ENCODE results near the gene DNER. TPM values are rescaled to one million over a fixed set of nuclear protein-coding genes. Genes with fewer than 3 reads are reported as not detected.

The DNER gene
- total RNA-seq, 2 experiments from 2014 or later, result not detected

DNA sequence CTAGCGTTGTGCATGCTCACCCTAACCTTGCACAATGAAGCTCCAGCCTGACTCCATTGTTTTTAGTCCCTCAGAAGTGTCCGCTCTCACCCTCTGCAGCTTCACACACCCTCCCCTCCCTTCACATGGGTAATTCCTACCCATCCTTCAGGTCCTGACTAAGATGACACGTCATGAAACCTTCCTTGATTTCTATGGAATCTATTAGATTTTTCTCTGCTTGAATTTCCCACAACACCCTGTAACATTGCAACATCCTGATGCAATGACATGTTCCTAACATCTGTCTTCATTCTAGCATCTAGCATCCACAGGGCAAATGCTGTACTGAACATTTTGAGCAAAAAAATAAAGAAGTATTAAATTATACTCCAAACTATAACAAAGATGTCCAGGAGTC lies 366.2 kb downstream of the DNER start:
- Mint-ChIP-seq H3K4me3 (no peak overlapping the region), H3K4me1 (ENCODE audit: low read depth) (no peaks in the 10 kb centered on the region), H3K36me3 (ENCODE audit: low read depth) (no peaks in the 10 kb centered on the region), H3K9me3 (peaks cover 2% of the 10 kb centered on the region), H3K27ac (no peak overlapping the region), H3K27me3 (peaks cover 1% of the 10 kb centered on the region)
- ChIA-PET POLR2A (no interaction called here), CTCF (no interaction called here)
- intact Hi-C loops (cut with micrococcal nuclease), result no loop called here
- ATAC-seq (no peak), DNase-seq (no peak)
- TF ChIP-seq, protein P1, sequence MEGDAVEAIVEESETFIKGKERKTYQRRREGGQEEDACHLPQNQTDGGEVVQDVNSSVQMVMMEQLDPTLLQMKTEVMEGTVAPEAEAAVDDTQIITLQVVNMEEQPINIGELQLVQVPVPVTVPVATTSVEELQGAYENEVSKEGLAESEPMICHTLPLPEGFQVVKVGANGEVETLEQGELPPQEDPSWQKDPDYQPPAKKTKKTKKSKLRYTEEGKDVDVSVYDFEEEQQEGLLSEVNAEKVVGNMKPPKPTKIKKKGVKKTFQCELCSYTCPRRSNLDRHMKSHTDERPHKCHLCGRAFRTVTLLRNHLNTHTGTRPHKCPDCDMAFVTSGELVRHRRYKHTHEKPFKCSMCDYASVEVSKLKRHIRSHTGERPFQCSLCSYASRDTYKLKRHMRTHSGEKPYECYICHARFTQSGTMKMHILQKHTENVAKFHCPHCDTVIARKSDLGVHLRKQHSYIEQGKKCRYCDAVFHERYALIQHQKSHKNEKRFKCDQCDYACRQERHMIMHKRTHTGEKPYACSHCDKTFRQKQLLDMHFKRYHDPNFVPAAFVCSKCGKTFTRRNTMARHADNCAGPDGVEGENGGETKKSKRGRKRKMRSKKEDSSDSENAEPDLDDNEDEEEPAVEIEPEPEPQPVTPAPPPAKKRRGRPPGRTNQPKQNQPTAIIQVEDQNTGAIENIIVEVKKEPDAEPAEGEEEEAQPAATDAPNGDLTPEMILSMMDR (IDR thresholded peaks at IDR 0.05), result no peak

DNA sequence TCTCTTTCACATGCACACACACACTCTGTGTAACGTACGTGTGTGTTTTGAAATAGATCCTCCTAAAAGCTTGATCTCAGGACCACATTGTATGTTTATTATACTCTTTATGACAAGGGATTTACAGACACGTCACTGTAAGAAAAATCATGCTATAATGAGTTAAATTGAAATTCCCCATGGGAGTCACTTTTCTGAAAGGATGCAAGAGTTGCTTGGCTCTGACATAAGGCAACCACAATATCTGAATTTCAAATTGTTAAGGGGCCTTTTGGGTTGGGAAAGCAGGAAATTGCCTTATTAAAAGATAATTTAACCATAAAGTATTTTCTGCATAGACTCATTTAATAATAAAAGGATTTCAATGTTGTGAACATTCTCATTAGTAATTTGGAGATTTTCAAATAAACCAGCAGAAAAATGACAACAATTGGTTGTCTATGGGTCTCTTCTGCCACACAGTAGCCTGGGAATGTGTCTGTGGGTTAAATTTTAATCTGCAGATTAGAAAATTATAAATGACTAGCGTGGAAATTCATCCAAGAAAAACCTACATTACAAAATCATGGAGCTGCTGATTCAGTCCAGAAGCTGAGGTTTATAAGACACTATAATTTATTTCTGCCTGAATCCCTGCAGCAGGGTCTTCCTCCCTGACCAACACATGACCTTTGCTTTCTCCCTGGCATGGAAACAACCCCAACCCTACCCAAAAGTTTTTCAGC lies 367.4 kb downstream of the DNER start:
- POLR2A ChIA-PET, result no interaction called here
- H3K36me3 Mint-ChIP-seq (ENCODE audit: low read depth), result no peaks in the 10 kb centered on the region
- no peak overlapping the region for H3K4me3 Mint-ChIP-seq
- no peak overlapping the region for H3K27ac Mint-ChIP-seq
- TF ChIP-seq, protein P1 (IDR thresholded peaks at IDR 0.05), result no peak
- CTCF ChIA-PET, result no interaction called here
- no peak for DNase-seq
- ATAC-seq, result no peak
- H3K9me3 Mint-ChIP-seq, result no peaks in the 10 kb centered on the region
- H3K4me1 Mint-ChIP-seq (ENCODE audit: low read depth), result no peaks in the 10 kb centered on the region
- H3K27me3 Mint-ChIP-seq, result peaks cover 1% of the 10 kb centered on the region
- intact Hi-C loops (cut with micrococcal nuclease), result no loop called here

GRCh38 chr2:229344955-229345354 lies 369.4 kb downstream of the DNER start:
- no peaks in the 10 kb centered on the region for H3K36me3 Mint-ChIP-seq (ENCODE audit: low read depth)
- no peak for ATAC-seq

GRCh38 chr2:229344151-229344551 lies 370.2 kb downstream of the DNER start:
- ChIA-PET POLR2A (no interaction called here), CTCF (no interaction called here)
- H3K27me3 Mint-ChIP-seq, result no peaks in the 10 kb centered on the region
- H3K36me3 Mint-ChIP-seq (ENCODE audit: low read depth), result no peaks in the 10 kb centered on the region
- DNase-seq (no peak), ATAC-seq (no peak)
- H3K4me1 Mint-ChIP-seq (ENCODE audit: low read depth), result no peaks in the 10 kb centered on the region
- no peaks in the 10 kb centered on the region for H3K9me3 Mint-ChIP-seq
- H3K27ac Mint-ChIP-seq, result no peak overlapping the region
- TF ChIP-seq, protein P1 (IDR thresholded peaks at IDR 0.05), result no peak
- no peak overlapping the region for H3K4me3 Mint-ChIP-seq
- intact Hi-C loops (cut with micrococcal nuclease), result no loop called here

More at GRCh38 chr2:229344955-229345354, 369.4 kb downstream of the DNER start:
- Mint-ChIP-seq H3K27ac (no peak overlapping the region), H3K4me1 (ENCODE audit: low read depth) (no peaks in the 10 kb centered on the region), H3K27me3 (peaks cover 1% of the 10 kb centered on the region), H3K4me3 (no peak overlapping the region), H3K9me3 (no peaks in the 10 kb centered on the region)
- ChIA-PET CTCF (no interaction called here), POLR2A (no interaction called here)
- DNase-seq, result no peak
- TF ChIP-seq, protein P1 (IDR thresholded peaks at IDR 0.05), result no peak
- intact Hi-C loops (cut with micrococcal nuclease), result no loop called here

GRCh38 chr2:229343661-229344060 lies 370.7 kb downstream of the DNER start:
- H3K4me1 Mint-ChIP-seq (ENCODE audit: low read depth), result no peaks in the 10 kb centered on the region
- H3K4me3 Mint-ChIP-seq, result no peak overlapping the region
- no peaks in the 10 kb centered on the region for H3K9me3 Mint-ChIP-seq
- no peaks in the 10 kb centered on the region for H3K27me3 Mint-ChIP-seq
- no peak overlapping the region for H3K27ac Mint-ChIP-seq
- CTCF ChIA-PET, result no interaction called here
- TF ChIP-seq, protein P1 (IDR thresholded peaks at IDR 0.05), result no peak
- no peak for ATAC-seq
- POLR2A ChIA-PET, result no interaction called here
- no peaks in the 10 kb centered on the region for H3K36me3 Mint-ChIP-seq (ENCODE audit: low read depth)
- intact Hi-C loops (cut with micrococcal nuclease), result no loop called here
- DNase-seq, result no peak

Measured in activated CD8-positive, alpha-beta T cell treated with anti-CD3 and anti-CD28 coated beads for 36 hours (primary cell).